Spleen (tissue), 11 donors: ENCODE measurements around the gene SLC2A14. TPM values are rescaled to one million over a fixed set of nuclear protein-coding genes. Genes with fewer than 3 reads are reported as not detected.
"Not testable (repeated sequence)": the region's sequence is repeated elsewhere in the genome, so short reads cannot be mapped to it uniquely, and the experiment has no call there.

Experiments used
- DNase-seq: peaks from one replicate; pipeline ENCODE4 v3.0.0-alpha.2; 2020
- H3K27ac ChIP-seq, 8 donors: fragments of 200-600 bp; sonication (generic) in 7 of 8; 1 replicate in 4 of 8; 2 replicates in 4 of 8; pipeline versions ENCODE4 v1.5.0 to v1.8.0; 2016 to 2021; ENCODE audit warnings: inconsistent platforms in 4 of 8, mild to moderate bottlenecking in 4 of 8, moderate library complexity in 1 of 8
- H3K27me3 ChIP-seq, 7 donors: fragments of 200-600 bp; sonication (generic) in 6 of 7; replicated peaks in 1 of 7; 1 replicate in 4 of 7; 2 replicates in 3 of 7; pipeline versions ENCODE4 v1.5.0 to v1.8.0; 2016 to 2021; ENCODE audit warnings: inconsistent platforms in 3 of 7, mild to moderate bottlenecking in 1 of 7
- H3K36me3 ChIP-seq, 6 donors: fragments of 200-600 bp; sonication (generic) in 5 of 6; 1 replicate in 4 of 6; 2 replicates in 2 of 6; pipeline versions ENCODE4 v1.5.0 to v1.8.0; 2016 to 2021; ENCODE audit warnings: inconsistent platforms in 2 of 6
- H3K4me1 ChIP-seq, 6 donors: fragments of 200-600 bp; sonication (generic) in 5 of 6; 1 replicate in 3 of 6; 2 replicates in 3 of 6; pipeline versions ENCODE4 v1.5.0 to v1.8.0; 2016 to 2021; ENCODE audit warnings: inconsistent platforms in 3 of 6
- H3K4me3 ChIP-seq, 8 donors: fragments of 200-600 bp; sonication (generic) in 7 of 8; 1 replicate in 4 of 8; 2 replicates in 4 of 8; pipeline versions ENCODE4 v1.5.0 to v1.8.0; 2016 to 2021; ENCODE audit warnings: inconsistent platforms in 4 of 8, mild to moderate bottlenecking in 4 of 8, moderate library complexity in 2 of 8
- H3K9me3 ChIP-seq, 8 donors: fragments of 200-600 bp; sonication (generic) in 7 of 8; 1 replicate in 4 of 8; 2 replicates in 4 of 8; pipeline versions ENCODE4 v1.5.0 to v1.8.0; 2016 to 2021; ENCODE audit warnings: inconsistent platforms in 4 of 8
- CTCF ChIP-seq, 11 experiments: fragments of 200-600 bp in 7 of 11; fragments of 450-650 bp in 4 of 11; sonication (generic) in 4 of 11; IDR thresholded peaks in 8 of 11; conservative IDR thresholded peaks in 3 of 11; 1 replicate in 7 of 11; 2 replicates in 4 of 11; pipeline versions ENCODE4 v1.4.0 to v1.8.0; 2016 to 2021; ENCODE audit warnings: antibody characterized with exemption in 11 of 11, inconsistent platforms in 4 of 11, mild to moderate bottlenecking in 1 of 11
- POLR2A ChIP-seq, 3 donors: fragments of 450-650 bp; IDR thresholded peaks; one replicate each; pipeline ENCODE4 v1.5.1; 2017; ENCODE audit warnings: antibody characterized with exemption in 3 of 3, mild to moderate bottlenecking in 1 of 3
- POLR2AphosphoS5 ChIP-seq, 3 donors: sonication (generic); formaldehyde crosslinking; IDR thresholded peaks; one replicate each; pipeline ENCODE4 v1.5.1; 2017; ENCODE audit warnings: antibody characterized with exemption in 3 of 3
- WGBS, 5 donors: extraction: QIAGEN DNeasy Blood & Tissue Kit in 3 of 5; methylation state at CpG; one replicate each; pipeline versions ENCODE4 v1.1.5 to v1.1.7; 2013 to 2018; 5-methylcytosine and 5-hydroxymethylcytosine counted together
- intact Hi-C: fragments of 100-400 bp; cut with DNase I; formaldehyde crosslinking; loops from one replicate; pipeline ENCODE4 v1.15.0; 2023; ENCODE audit warnings: low total_unique reads
- polyA plus RNA-seq, 3 donors: library from polyadenylated mRNA; stranded (reverse); fragments of 200-250 nt; gene quantifications; one replicate each; pipeline ENCODE4 v1.2.1, GENCODE V29; 2013
- total RNA-seq, 7 donors: library from RNA; depleted of rRNA in 3 of 7; stranded (reverse); fragments of >200 nt in 3 of 7; fragmentation: NEBNext Ultra II Directional in 4 of 7; extraction: Animal tissue kit (Norgen Biotek cat#: 25700) in 4 of 7; gene quantifications; one replicate each; pipeline versions ENCODE4 v1.1.0 to v1.2.1, GENCODE V29; 2016 to 2021
- donor health status: healthy with polysubstance abuse.
- donor health status: DM: no; HTN: no; CAD: no; lungs with moderate emphysema.
- donor health status: DM: no; HTN: no; CAD: no.
- donor health status: Bipolar disorder and iron deficiency.
- donor health status: healthy.
- donor health status: DM: no; HTN: no; CAD: no.
- donor health status: DM: yes; HTN: yes; CAD: no.

Gene SLC2A14
- total and polyA plus RNA-seq, 10 donors, result 0.37 to 7.4 (median 2.9) TPM; not detected in 5

- H3K9me3 ChIP-seq, result no peaks in the 10 kb centered on the region
- H3K27ac ChIP-seq, result no peak overlapping the region
- no peak for TF ChIP-seq CTCF (IDR thresholded peaks at IDR 0.05 in 8 of 11, conservative IDR thresholded peaks at IDR 0.05 in 3 of 11)
- TF ChIP-seq POLR2AphosphoS5 (IDR thresholded peaks at IDR 0.05), result no peak
- no peak for TF ChIP-seq POLR2A (IDR thresholded peaks at IDR 0.05)
- H3K27me3 ChIP-seq, result peaks cover 0 to 10% (median 0%) of the 10 kb centered on the region in 7 donors
- intact Hi-C loops, result no loop called here
- H3K36me3 ChIP-seq, result no peaks in the 10 kb centered on the region
- 28 to 65% (median 61%) methylated on average over 3 of the region's 3 CpGs for WGBS, 5 donors
- no peak overlapping the region for H3K4me3 ChIP-seq
- no peak for DNase-seq
- peaks cover 0 to 6% (median 0%) of the 10 kb centered on the region in 6 donors for H3K4me1 ChIP-seq
Observed at GRCh38 chr12:7793211-7793610, 79.5 kb downstream of the SLC2A14 start.

GRCh38 chr12:7788884-7789528, 83.7 kb downstream of the SLC2A14 start, which contains the start of gene NANOG:
Gene NANOG (plus strand): TSS chr12:7789402. CDS start chr12:7789615, 213 bp downstream.
- DNase-seq, H3K36me3 ChIP-seq, H3K4me3 ChIP-seq, H3K9me3 ChIP-seq, H3K27ac ChIP-seq, H3K4me1 ChIP-seq, intact Hi-C loops: not testable (repeated sequence)
- 78 to 90% (median 87%) methylated on average over 13 of the region's 13 CpGs for WGBS, 5 donors
- peaks cover 0 to 22% (median 0%) of the 10 kb centered on the region in 7 donors for H3K27me3 ChIP-seq

GRCh38 chr12:7788294-7788660, 84.4 kb downstream of the SLC2A14 start:
- intact Hi-C loops, result no loop called here
- no peaks in the 10 kb centered on the region for H3K36me3 ChIP-seq
- H3K9me3 ChIP-seq, result no peaks in the 10 kb centered on the region
- H3K27me3 ChIP-seq, result peaks cover 0 to 22% (median 0%) of the 10 kb centered on the region in 7 donors
- TF ChIP-seq POLR2AphosphoS5 (IDR thresholded peaks at IDR 0.05), result no peak
- no peak for TF ChIP-seq CTCF (IDR thresholded peaks at IDR 0.05 in 8 of 11, conservative IDR thresholded peaks at IDR 0.05 in 3 of 11)
- TF ChIP-seq POLR2A (IDR thresholded peaks at IDR 0.05), result no peak
- H3K27ac ChIP-seq, result no peak overlapping the region
- H3K4me3 ChIP-seq, result no peak overlapping the region
- DNase-seq, result no peak
- no peaks in the 10 kb centered on the region for H3K4me1 ChIP-seq
- 45 to 75% (median 70%) methylated on average over 4 of the region's 4 CpGs for WGBS, 5 donors

- Histone ChIP-seq H3K36me3 (no peaks in the 10 kb centered on the region), H3K9me3 (no peaks in the 10 kb centered on the region), H3K27me3 (peaks cover 0 to 22% (median 0%) of the 10 kb centered on the region in 7 donors), H3K4me1 (no peaks in the 10 kb centered on the region), H3K4me3 (no peak overlapping the region), H3K27ac (no peak overlapping the region)
- intact Hi-C loops, result no loop called here
- no peak for DNase-seq
- 56 to 74% (median 71%) methylated on average over 13 of the region's 13 CpGs for WGBS, 5 donors
- TF ChIP-seq CTCF (IDR thresholded peaks at IDR 0.05 in 8 of 11, conservative IDR thresholded peaks at IDR 0.05 in 3 of 11) (no peak), POLR2AphosphoS5 (IDR thresholded peaks at IDR 0.05) (no peak), POLR2A (IDR thresholded peaks at IDR 0.05) (no peak)
Observed at GRCh38 chr12:7787574-7788293, 85.0 kb downstream of the SLC2A14 start.
